Neural cell (in vitro differentiated cells): Measurements from ENCODE around the gene ARHGEF16. TPM values are rescaled to one million over a fixed set of nuclear protein-coding genes. Genes with fewer than 3 reads are reported as not detected.

Experiments used
- H2AFZ ChIP-seq: fragments of 200-600, 300-800 bp; sonication (generic), shearing (Covaris generic); 2 replicates; pipeline ENCODE4 v1.6.0; 2014; ENCODE audit warnings: low read depth, mild to moderate bottlenecking, antibody characterized with exemption, low read length, moderate library complexity
- H3F3A ChIP-seq: fragments of 200-600 bp; shearing (Covaris generic); 2 replicates; pipeline ENCODE4 v1.6.1; 2016; ENCODE audit warnings: mild to moderate bottlenecking, moderate library complexity, mixed read lengths, antibody characterized with exemption, low read length; ENCODE audit not compliant: insufficient read depth, poor library complexity, severe bottlenecking
- H3K27ac ChIP-seq: fragments of 200-600, 300-800 bp; sonication (generic), shearing (Covaris generic); 2 replicates; pipeline ENCODE4 v1.5.1; 2014; ENCODE audit warnings: mild to moderate bottlenecking, low read length, moderate library complexity
- H3K27me3 ChIP-seq: fragments of 300-800, 200-600 bp; sonication (generic), shearing (Covaris generic); 2 replicates; pipeline ENCODE4 v1.6.0; 2014; ENCODE audit warnings: mild to moderate bottlenecking, low read depth, low read length, moderate library complexity; ENCODE audit not compliant: insufficient read depth
- H3K36me3 ChIP-seq: fragments of 300-800, 200-600 bp; sonication (generic), shearing (Covaris generic); 2 replicates; pipeline ENCODE4 v1.5.1; 2014; ENCODE audit warnings: mild to moderate bottlenecking, antibody characterized with exemption, low read length, moderate library complexity; ENCODE audit not compliant: insufficient read depth
- H3K4me2 ChIP-seq: fragments of 300-800, 200-600 bp; sonication (generic), shearing (Covaris generic); 2 replicates; pipeline ENCODE4 v1.6.0; 2014; ENCODE audit warnings: mild to moderate bottlenecking, low read length
- H3K4me3 ChIP-seq: fragments of 300-800, 200-600 bp; sonication (generic), shearing (Covaris generic); 2 replicates; pipeline ENCODE4 v1.5.1; 2014; ENCODE audit warnings: mild to moderate bottlenecking, low read length, moderate library complexity
- H3K79me2 ChIP-seq: fragments of 200-600 bp; shearing (Covaris generic); replicated peaks from 2 replicates; pipeline ENCODE4 v1.6.0; 2014; ENCODE audit warnings: mild to moderate bottlenecking, low read length, moderate library complexity; ENCODE audit not compliant: insufficient read depth
- H3K9ac ChIP-seq: fragments of 300-800, 200-600 bp; sonication (generic), shearing (Covaris generic); 2 replicates; pipeline ENCODE4 v1.6.1; 2016; ENCODE audit warnings: mild to moderate bottlenecking, low read length, mixed read lengths
- H3K9me2 ChIP-seq: fragments of 200-600 bp; shearing (Covaris generic); 2 replicates; pipeline ENCODE4 v1.6.1; 2016; ENCODE audit warnings: mild to moderate bottlenecking, low read length, mixed read lengths; ENCODE audit not compliant: insufficient read depth
- H3K9me3 ChIP-seq: fragments of 200-600, 300-800 bp; sonication (generic), shearing (Covaris generic); 2 replicates; pipeline ENCODE4 v1.6.1; 2016; ENCODE audit warnings: mild to moderate bottlenecking, mixed run types, low read length, moderate library complexity, mixed read lengths
- H4K20me1 ChIP-seq: fragments of 200-600 bp; shearing (Covaris generic); 2 replicates; pipeline ENCODE4 v1.6.1; 2016; ENCODE audit warnings: mild to moderate bottlenecking, mixed run types; ENCODE audit not compliant: insufficient read depth
- CTCF ChIP-seq: fragments of 450-650 bp; IDR thresholded peaks from 2 replicates; pipeline ENCODE4 v1.5.1; 2014; ENCODE audit warnings: antibody characterized with exemption, mild to moderate bottlenecking, moderate library complexity; ENCODE audit not compliant: poor library complexity, severe bottlenecking
- EP300 ChIP-seq: fragments of 450-650 bp; conservative IDR thresholded peaks from 2 replicates; pipeline ENCODE4 v1.6.1; 2014; ENCODE audit warnings: antibody characterized with exemption, mild to moderate bottlenecking, moderate library complexity; ENCODE audit not compliant: poor library complexity, severe bottlenecking
- EZH2 ChIP-seq: fragments of 200-600, 300-800 bp; shearing (Covaris generic), sonication (generic); IDR thresholded peaks from 2 replicates; pipeline ENCODE4 v1.6.1; 2014; ENCODE audit warnings: antibody characterized with exemption, low read length, borderline replicate concordance, mild to moderate bottlenecking; ENCODE audit not compliant: insufficient read depth, poor library complexity, severe bottlenecking
- MXI1 ChIP-seq: fragments of 450-650 bp; conservative IDR thresholded peaks from 2 replicates; pipeline ENCODE4 v1.6.1; 2014; ENCODE audit warnings: antibody characterized with exemption, mild to moderate bottlenecking; ENCODE audit not compliant: poor library complexity, severe bottlenecking
- POLR2AphosphoS5 ChIP-seq: IDR thresholded peaks from 2 replicates; pipeline ENCODE4 v1.6.1; 2012
- RAD21 ChIP-seq: fragments of 450-650 bp; conservative IDR thresholded peaks from 2 replicates; pipeline ENCODE4 v1.6.1; 2014; ENCODE audit warnings: antibody characterized with exemption, mild to moderate bottlenecking, moderate library complexity
- REST ChIP-seq: IDR thresholded peaks from 2 replicates; pipeline ENCODE4 v1.6.1; 2012; ENCODE audit warnings: borderline replicate concordance
- SMC3 ChIP-seq: fragments of 450-650 bp; conservative IDR thresholded peaks from 2 replicates; pipeline ENCODE4 v1.6.1; 2014; ENCODE audit warnings: antibody characterized with exemption, mild to moderate bottlenecking, moderate library complexity; ENCODE audit not compliant: poor library complexity
- TAF1 ChIP-seq: IDR thresholded peaks from 2 replicates; pipeline ENCODE4 v1.6.1; 2012; ENCODE audit warnings: low read depth
- polyA plus RNA-seq: library from polyadenylated mRNA; depleted of rRNA; stranded (reverse); fragments of >200 nt; gene quantifications from 2 replicates; pipeline ENCODE4 v1.2.3, GENCODE V29; 2014

Gene ARHGEF16
- polyA plus RNA-seq, 1 donor from 2014 or later: 0.64 TPM

- Histone ChIP-seq H3K9me2 (no peaks in the 10 kb centered on the region), H3K27ac (no peak overlapping the region), H3K9me3 (no peaks in the 10 kb centered on the region), H2AFZ (no peak overlapping the region), H3F3A (no peaks in the 10 kb centered on the region), H3K9ac (no peak overlapping the region), H4K20me1 (no peaks in the 10 kb centered on the region), H3K4me2 (no peak overlapping the region), H3K27me3 (no peaks in the 10 kb centered on the region), H3K36me3 (no peaks in the 10 kb centered on the region), H3K4me3 (no peak overlapping the region), H3K79me2 (no peaks in the 10 kb centered on the region)
- TF ChIP-seq SMC3 (no peak), EZH2 (no peak), EP300 (no peak), MXI1 (no peak), CTCF (no peak), REST (no peak), TAF1 (no peak), POLR2AphosphoS5 (no peak), RAD21 (no peak)
Measured at GRCh38 chr1:3405491-3405890, 49.0 kb upstream of the ARHGEF16 start.

- Histone ChIP-seq H3K9me2 (no peaks in the 10 kb centered on the region), H3K9ac (no peak overlapping the region), H3K36me3 (no peaks in the 10 kb centered on the region), H3K27me3 (no peaks in the 10 kb centered on the region), H3K79me2 (no peaks in the 10 kb centered on the region), H3K4me2 (no peak overlapping the region), H2AFZ (no peak overlapping the region), H3K4me3 (no peak overlapping the region), H4K20me1 (no peaks in the 10 kb centered on the region), H3F3A (no peaks in the 10 kb centered on the region), H3K9me3 (no peaks in the 10 kb centered on the region), H3K27ac (no peak overlapping the region)
- no peak for TF ChIP-seq SMC3
Measured at GRCh38 chr1:3405974-3406867, 48.2 kb upstream of the ARHGEF16 start.
